NCI-H2196 (cell line): ENCODE results near the gene PLPPR5.
"Not testable (repeated sequence)": the region's sequence is repeated elsewhere in the genome, so short reads cannot be mapped to it uniquely, and the experiment has no call there.

Experiments used
- DNase-seq: peaks from one replicate; lab custom pipeline; 2025; ENCODE audit not compliant: unreplicated experiment; lab: John Stamatoyannopoulos, UW

The PLPPR5 gene, protein sequence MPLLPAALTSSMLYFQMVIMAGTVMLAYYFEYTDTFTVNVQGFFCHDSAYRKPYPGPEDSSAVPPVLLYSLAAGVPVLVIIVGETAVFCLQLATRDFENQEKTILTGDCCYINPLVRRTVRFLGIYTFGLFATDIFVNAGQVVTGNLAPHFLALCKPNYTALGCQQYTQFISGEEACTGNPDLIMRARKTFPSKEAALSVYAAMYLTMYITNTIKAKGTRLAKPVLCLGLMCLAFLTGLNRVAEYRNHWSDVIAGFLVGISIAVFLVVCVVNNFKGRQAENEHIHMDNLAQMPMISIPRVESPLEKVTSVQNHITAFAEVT

GRCh38 chr1:99004861-99005442 lies at the start of gene PLPPR5:
Gene PLPPR5, minus strand, starts transcription at chr1:99004861. Its CDS starts 190 bp downstream, at chr1:99004671.
- DNase-seq, result no peak

DNA sequence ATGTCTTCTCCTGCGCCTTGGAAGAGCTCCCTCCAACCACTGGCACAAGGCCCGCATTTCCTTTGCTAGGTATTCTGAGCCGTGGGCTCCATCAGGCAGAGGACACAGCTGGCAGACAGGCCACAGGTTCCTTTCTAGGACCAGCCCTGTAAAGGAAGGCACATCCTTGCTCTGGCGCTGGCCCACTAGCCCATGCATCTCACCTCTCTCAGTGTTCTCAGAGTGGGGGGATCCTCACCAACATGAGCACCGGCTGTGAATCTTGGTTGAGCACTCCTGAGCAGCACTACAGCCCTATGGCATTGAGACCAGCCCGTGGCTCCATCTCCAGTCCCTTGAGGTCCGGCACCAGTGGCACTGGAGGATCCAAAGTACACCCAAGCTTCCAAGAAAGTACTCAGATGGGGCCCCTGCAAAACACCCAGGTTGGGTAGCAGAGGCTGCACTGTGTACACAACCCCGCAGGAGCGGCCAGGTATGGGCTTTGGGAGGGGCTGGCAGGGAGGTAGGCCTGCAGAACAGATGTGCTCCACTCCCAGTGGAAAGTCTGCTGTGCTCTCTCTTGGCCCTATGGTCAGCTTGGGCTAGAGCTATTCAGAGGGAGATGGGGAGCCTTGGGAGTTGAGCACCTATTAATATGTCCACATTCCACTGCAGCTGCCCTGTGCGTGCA lies 47.1 kb upstream of the PLPPR5 start:
- DNase-seq, result no peak

GRCh38 chr1:99049745-99050144 lies 45.1 kb upstream of the PLPPR5 start:
- DNase-seq, result no peak

DNA sequence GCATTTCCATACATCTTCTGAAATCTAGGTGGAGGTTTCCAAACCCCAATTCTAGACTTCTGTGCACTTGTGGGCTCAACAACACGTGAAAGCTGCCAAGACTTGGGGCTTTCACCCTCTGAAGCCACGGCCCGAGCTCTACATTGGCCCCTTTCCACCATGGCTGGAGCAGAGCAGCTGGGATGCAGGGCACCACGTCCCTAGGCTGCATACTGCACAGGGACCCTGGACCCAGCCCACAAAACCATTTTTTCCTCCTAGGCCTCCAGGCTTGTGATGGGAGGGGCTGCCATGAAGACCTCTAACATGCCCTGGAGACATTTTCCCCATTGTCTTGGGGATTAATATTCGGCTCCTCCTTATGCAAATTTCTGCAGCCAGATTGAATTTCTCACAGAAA lies 32.1 kb upstream of the PLPPR5 start:
- DNase-seq, result not testable (repeated sequence)

- no peak for DNase-seq
Observed at GRCh38 chr1:99018313-99018712, 13.7 kb upstream of the PLPPR5 start.

DNA sequence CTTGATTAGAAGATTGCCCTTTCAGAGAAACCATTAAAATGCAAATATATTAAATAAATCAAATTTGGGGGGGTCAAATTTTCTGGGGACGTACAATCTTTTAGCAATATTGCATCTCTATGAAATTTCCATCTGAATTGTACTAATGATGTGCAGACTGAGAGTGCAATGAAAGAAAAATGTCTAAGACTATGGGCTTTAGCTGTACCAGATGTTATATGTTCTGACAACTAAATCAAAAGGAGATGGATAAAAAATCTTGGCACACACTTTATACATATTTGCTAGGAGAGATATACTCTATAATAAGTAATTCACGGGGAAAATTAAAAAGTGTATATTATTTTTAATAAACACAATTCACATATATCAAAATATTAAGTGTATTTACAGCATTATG lies 13.0 kb upstream of the PLPPR5 start:
- DNase-seq, result no peak

GRCh38 chr1:99010679-99011078 lies 6.0 kb upstream of the PLPPR5 start:
- DNase-seq, result no peak

GRCh38 chr1:99007366-99007765 lies 2.7 kb upstream of the PLPPR5 start:
- DNase-seq, result no peak

GRCh38 chr1:99005537-99005942 lies 879 bp upstream of the PLPPR5 start:
- DNase-seq, result no peak

DNA sequence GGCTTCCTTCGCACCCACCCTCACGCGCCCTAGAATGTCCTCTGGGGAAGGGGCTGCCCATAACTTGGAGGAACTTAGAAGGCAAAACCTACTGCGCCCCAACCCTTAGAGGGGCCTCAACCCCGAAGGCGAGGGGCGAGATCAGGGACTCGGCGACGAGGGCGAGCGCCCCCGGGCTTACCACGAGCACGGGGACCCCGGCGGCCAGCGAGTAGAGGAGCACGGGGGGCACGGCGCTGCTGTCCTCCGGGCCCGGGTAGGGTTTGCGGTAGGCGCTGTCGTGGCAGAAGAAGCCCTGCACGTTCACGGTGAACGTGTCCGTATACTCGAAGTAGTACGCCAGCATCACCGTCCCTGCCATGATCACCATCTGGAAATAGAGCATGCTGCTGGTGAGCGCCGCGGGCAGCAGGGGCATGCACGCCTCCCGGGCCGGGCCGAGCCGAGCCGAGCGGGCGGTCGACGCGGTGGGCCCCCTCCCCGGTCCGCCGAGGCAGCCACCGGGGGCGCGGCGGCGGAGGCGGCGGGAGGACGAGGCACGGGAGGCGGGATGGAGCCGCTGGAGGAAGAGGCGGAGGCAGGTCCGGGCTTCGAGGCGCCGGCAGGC lies 304 bp downstream of the PLPPR5 start:
- DNase-seq, result no peak

DNA sequence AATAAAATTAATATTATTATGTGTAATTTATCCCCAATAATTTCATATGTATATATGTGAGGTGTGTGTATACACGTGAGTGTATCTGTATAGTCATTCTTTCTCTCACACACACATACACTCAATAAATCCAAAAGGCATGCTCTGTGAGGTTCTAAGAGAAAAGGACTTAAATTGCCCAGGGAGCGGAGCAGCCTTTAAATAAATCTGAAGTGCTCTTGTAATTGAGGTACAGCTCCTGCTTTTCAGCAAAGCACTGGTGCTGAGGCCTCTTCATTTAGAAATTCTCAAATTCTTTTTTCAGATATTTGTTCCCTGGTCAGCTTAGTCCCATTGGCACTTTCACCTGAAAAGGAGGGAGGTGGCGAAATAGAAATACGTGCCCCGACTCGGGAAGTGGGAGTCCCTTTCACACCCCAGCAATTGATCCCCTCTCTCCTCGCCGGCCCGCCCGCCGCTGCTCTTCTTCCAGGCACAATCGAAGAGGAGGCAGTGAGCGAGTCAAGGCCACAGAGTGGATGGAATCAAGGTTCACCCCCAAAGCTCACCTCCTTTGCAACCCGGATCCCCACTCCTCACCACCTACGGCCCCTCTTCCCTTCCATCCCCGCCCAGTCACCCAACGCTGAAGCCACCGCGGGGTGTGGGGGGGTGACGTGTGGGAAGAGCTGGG lies 944 bp downstream of the PLPPR5 start:
- DNase-seq, result no peak

DNA sequence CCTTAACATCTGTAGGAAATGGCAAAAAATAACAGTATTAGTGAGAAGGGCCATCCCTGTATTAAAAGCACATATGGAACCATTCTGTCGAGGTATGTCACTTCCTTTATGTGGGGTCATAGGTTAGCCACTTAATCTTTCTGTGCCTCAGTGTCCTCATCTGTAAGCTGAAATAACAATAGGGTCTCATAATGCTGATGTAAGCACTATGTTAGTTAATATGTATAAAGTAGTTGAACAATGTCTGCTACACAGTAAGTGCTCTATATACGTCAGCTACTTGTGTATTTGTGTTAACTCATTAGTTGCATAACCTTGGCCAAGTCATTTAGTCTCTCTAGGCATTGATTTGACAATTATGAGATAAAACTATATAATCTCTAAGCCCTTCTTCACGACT lies 11.8 kb downstream of the PLPPR5 start:
- DNase-seq, result no peak

- DNase-seq, result no peak
Observed at GRCh38 chr1:98991127-98992012, 13.3 kb downstream of the PLPPR5 start.

DNA sequence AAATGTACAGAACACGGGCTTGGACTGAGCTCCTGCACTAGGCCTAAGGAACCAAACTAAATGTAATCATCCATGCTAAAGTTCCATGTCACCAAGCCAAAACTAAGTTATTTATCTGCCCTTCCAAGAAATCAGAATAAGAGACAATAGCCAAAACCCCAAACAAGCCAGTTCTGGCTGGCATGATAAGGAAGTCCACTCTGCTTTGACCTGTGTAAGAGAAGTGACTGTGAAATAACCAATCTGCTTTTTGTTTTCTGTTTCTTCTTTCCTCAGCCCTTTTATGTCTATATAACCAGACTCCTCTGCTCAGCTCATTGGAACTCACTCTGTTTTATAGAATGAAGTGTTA lies 15.1 kb downstream of the PLPPR5 start:
- no peak for DNase-seq

DNA sequence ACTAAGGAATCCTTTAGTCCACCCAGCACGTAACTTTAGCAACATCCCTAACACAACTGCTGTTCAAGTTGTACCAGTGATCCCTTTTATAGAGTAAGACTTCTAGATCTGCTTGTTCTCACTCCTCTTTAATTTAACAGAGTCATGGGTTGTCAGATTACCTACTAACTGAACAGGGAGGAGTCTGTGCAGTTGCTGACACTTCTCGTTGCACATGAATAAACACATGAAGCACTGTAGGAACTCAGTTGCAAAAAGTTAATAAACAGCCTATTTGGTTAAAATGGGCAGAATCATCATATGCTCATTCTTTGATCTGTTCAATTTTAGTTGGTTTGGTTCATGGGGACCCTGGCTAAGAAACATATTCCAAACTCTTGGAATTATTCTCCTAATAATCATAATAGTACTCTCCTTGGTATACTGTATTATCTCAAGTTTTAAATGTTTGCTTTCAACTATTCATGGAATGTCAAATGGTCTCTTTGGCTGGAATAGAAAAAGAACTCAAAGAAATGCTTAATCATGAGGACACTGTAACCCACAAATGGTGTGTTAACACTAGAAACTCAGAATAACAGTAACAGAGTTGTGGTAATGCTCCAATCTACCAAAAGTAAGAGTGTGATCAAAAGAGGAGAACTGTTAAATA lies 15.6 kb downstream of the PLPPR5 start:
- no peak for DNase-seq

DNA sequence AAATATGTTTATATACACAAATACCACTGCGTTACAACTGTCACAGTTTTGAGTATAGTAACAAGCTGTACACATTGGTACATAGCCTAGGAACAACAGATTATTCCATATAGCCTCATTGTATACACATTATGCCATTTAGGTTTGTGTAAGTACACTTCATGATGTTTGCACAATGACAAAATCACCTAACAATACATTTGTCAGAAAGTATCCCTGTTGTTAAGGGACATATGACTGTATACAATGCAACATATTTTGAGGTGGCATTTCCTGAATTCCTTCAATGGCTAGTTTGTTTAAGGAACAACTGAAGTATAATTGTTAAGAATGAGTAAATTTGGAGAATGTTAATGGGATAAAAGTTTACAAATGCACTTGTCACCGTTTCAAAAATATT lies 19.0 kb downstream of the PLPPR5 start:
- DNase-seq, result no peak

- DNase-seq, result no peak
Observed at GRCh38 chr1:98981917-98982513, 22.6 kb downstream of the PLPPR5 start.

- no peak for DNase-seq
Observed at GRCh38 chr1:98979463-98979862, 25.2 kb downstream of the PLPPR5 start.

DNA sequence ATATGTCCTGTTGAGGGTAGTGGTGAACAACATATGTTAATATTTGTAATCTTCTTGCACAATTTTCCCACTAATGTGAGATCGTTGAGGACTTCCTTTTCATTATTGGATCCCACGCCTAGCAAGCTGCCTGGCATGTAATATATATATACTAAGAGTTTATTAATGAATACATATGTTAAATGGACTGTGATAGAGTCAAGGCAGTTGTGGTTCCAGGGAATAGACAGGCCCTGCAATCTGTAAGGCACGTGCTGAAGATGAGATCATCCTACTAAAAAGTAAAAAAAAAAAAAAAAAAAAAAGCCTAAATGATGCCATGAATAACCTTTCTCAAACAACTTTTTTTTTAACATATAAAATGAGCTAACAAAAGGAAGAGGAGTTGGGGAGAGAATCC lies 28.9 kb downstream of the PLPPR5 start:
- no peak for DNase-seq

DNA sequence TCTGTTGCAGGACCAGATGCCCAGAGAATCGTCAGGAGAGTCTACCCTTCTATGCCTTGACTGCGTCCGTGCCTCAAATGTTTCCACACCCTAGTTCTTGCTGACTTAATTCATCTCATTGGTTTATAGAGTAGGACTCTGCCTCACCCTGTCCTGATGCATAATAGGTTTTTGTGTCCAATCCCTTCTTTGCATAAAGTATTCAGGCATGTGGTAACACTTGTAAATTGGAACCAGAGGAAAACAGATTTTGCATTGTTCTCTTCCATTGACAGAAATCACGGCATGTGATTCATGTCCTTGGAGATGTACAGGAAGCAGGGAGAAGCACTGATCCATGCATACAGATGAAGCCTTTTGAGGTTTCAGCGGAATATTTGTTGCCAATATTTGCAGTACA lies 29.5 kb downstream of the PLPPR5 start:
- DNase-seq, result no peak
